ENCODE measurements around the gene POFUT1. TPM values are rescaled to one million over a fixed set of nuclear protein-coding genes. Genes with fewer than 3 reads are reported as not detected.

POFUT1 gene
- total and polyA plus RNA-seq, 2 of the 8 experiments (the other 6 are each of a cell fraction or from before 2014, with no cell fraction given): 19.4 to 24.4 TPM

GRCh38 chr20:32163951-32164350, 43.7 kb upstream of the POFUT1 start (continued):
- TF ChIP-seq CBX8 (IDR thresholded peaks at IDR 0.05; ENCODE audit: borderline replicate concordance, low read depth, low read length) (no peak), POLR2AphosphoS5 (IDR thresholded peaks at IDR 0.05; ENCODE audit: low read depth, low read length) (no peak), USF2 (IDR thresholded peaks at IDR 0.05; ENCODE audit: low read length) (no peak), KDM5A (IDR thresholded peaks at IDR 0.05; ENCODE audit: low read length) (no peak)
